ENCODE measurements around the gene OSBPL1A.

OSBPL1A gene

GRCh38 chr18:24397694-24398368 is at the start of gene OSBPL1A:
Gene OSBPL1A (minus strand): TSS chr18:24397824. CDS start chr18:24377533, 20,291 bp downstream.
- POLR2A ChIA-PET: interaction anchor here (0.7 to 2.8 kb wide), 11 partner anchors 9 to 91 kb away, joined by 3 to 19 read pairs (median 4); partner anchors contain the start of gene IMPACT
- DNase-seq (ENCODE audit: extremely low spot score): peak; percentile 98
- TF ChIP-seq FOXM1 (IDR thresholded peaks at IDR 0.05; ENCODE audit: borderline replicate concordance) (peak; percentile 22; the same call in 1 of the 2 replicates), ARNT (IDR thresholded peaks at IDR 0.05) (no peak), HDGF (IDR thresholded peaks at IDR 0.05; ENCODE audit: borderline replicate concordance) (peak; percentile 83; the same call in 1 of the 2 replicates), ZNF384 (IDR thresholded peaks at IDR 0.05) (no peak), LEF1 (IDR thresholded peaks at IDR 0.05; ENCODE audit: borderline replicate concordance) (no peak), SP1 (IDR thresholded peaks at IDR 0.05) (peak; percentile 92), FOXK2 (IDR thresholded peaks at IDR 0.05) (no peak)
- CTCF ChIA-PET: interaction anchor here (0.8 to 2.4 kb wide), 3 partner anchors 15 to 194 kb away, joined by 3 to 8 read pairs (median 6); no protein-coding TSS in a partner anchor

GRCh38 chr18:24446953-24447538 is 49.4 kb upstream of the OSBPL1A start:
- TF ChIP-seq ARNT (IDR thresholded peaks at IDR 0.05) (no peak), HDGF (IDR thresholded peaks at IDR 0.05; ENCODE audit: borderline replicate concordance) (no peak), NFRKB (IDR thresholded peaks at IDR 0.05) (no peak), L3MBTL2 (conservative IDR thresholded peaks at IDR 0.05) (no peak), CTBP1 (IDR thresholded peaks at IDR 0.05; ENCODE audit: borderline replicate concordance) (no peak), LEF1 (IDR thresholded peaks at IDR 0.05; ENCODE audit: borderline replicate concordance) (no peak), FOXM1 (IDR thresholded peaks at IDR 0.05; ENCODE audit: borderline replicate concordance) (no peak), SUZ12 (IDR thresholded peaks at IDR 0.05) (no peak), FOXK2 (IDR thresholded peaks at IDR 0.05) (no peak)
- ChIA-PET POLR2A (interaction anchor here (0.6 kb wide), 1 partner anchor 20 kb away, joined by 3 read pairs; the partner anchor contains the start of gene IMPACT), CTCF (interaction anchor here (0.7 to 1.4 kb wide), 3 partner anchors 14 to 45 kb away, joined by 3 to 6 read pairs (median 5); no protein-coding TSS in a partner anchor)
- DNase-seq (ENCODE audit: extremely low spot score): no peak

GRCh38 chr18:24446453-24446852 is 48.8 kb upstream of the OSBPL1A start:
- CTCF ChIA-PET: interaction anchor here (1.2 to 1.4 kb wide), 2 partner anchors 13 to 43 kb away, joined by 5 to 6 read pairs; no protein-coding TSS in a partner anchor
- POLR2A ChIA-PET: interaction anchor here (0.6 kb wide), 1 partner anchor 20 kb away, joined by 3 read pairs; the partner anchor contains the start of gene IMPACT
- TF ChIP-seq TARDBP (IDR thresholded peaks at IDR 0.05) (no peak), ELF4 (IDR thresholded peaks at IDR 0.05) (no peak), FOXK2 (IDR thresholded peaks at IDR 0.05) (no peak), PKNOX1 (IDR thresholded peaks at IDR 0.05) (no peak), SUZ12 (IDR thresholded peaks at IDR 0.05) (no peak), L3MBTL2 (conservative IDR thresholded peaks at IDR 0.05) (no peak), FOXM1 (IDR thresholded peaks at IDR 0.05; ENCODE audit: borderline replicate concordance) (no peak), CTBP1 (IDR thresholded peaks at IDR 0.05; ENCODE audit: borderline replicate concordance) (no peak), LEF1 (IDR thresholded peaks at IDR 0.05; ENCODE audit: borderline replicate concordance) (no peak), HDGF (IDR thresholded peaks at IDR 0.05; ENCODE audit: borderline replicate concordance) (no peak), ZNF384 (IDR thresholded peaks at IDR 0.05) (no peak), FOXA1 (IDR thresholded peaks at IDR 0.05) (no peak), SP1 (IDR thresholded peaks at IDR 0.05) (no peak), BHLHE40 (IDR thresholded peaks at IDR 0.05; ENCODE audit: borderline replicate concordance) (no peak), NFRKB (IDR thresholded peaks at IDR 0.05) (no peak), ARNT (IDR thresholded peaks at IDR 0.05) (no peak)
- DNase-seq (ENCODE audit: extremely low spot score): no peak

GRCh38 chr18:24443870-24444269 is 46.2 kb upstream of the OSBPL1A start:
- POLR2A ChIA-PET: interaction anchor here (1.1 to 1.7 kb wide), 2 partner anchors 8 to 17 kb away, joined by 3 to 6 read pairs; partner anchors contain the start of gene IMPACT
- CTCF ChIA-PET: interaction anchor here (0.7 kb wide), 1 partner anchor 16 kb away, joined by 3 read pairs; no protein-coding TSS in a partner anchor

GRCh38 chr18:24436939-24437338 is 39.3 kb upstream of the OSBPL1A start:
- TF ChIP-seq HDGF (IDR thresholded peaks at IDR 0.05; ENCODE audit: borderline replicate concordance) (no peak), FOXM1 (IDR thresholded peaks at IDR 0.05; ENCODE audit: borderline replicate concordance) (no peak)
- ChIA-PET POLR2A (interaction anchor here (1.5 kb wide), 1 partner anchor 10 kb away, joined by 7 read pairs; the partner anchor contains the start of gene IMPACT), CTCF (no interaction called here)
- DNase-seq (ENCODE audit: extremely low spot score): no peak

More at GRCh38 chr18:24443870-24444269, 46.2 kb upstream of the OSBPL1A start:
- no peak for DNase-seq (ENCODE audit: extremely low spot score)
- TF ChIP-seq TARDBP (IDR thresholded peaks at IDR 0.05) (no peak), FOXA1 (IDR thresholded peaks at IDR 0.05) (no peak), SP1 (IDR thresholded peaks at IDR 0.05) (no peak), HDGF (IDR thresholded peaks at IDR 0.05; ENCODE audit: borderline replicate concordance) (no peak), L3MBTL2 (conservative IDR thresholded peaks at IDR 0.05) (no peak), BHLHE40 (IDR thresholded peaks at IDR 0.05; ENCODE audit: borderline replicate concordance) (no peak), ELF4 (IDR thresholded peaks at IDR 0.05) (no peak), ARNT (IDR thresholded peaks at IDR 0.05) (no peak), LEF1 (IDR thresholded peaks at IDR 0.05; ENCODE audit: borderline replicate concordance) (no peak), FOXM1 (IDR thresholded peaks at IDR 0.05; ENCODE audit: borderline replicate concordance) (no peak), FOXK2 (IDR thresholded peaks at IDR 0.05) (no peak), PKNOX1 (IDR thresholded peaks at IDR 0.05) (no peak), SUZ12 (IDR thresholded peaks at IDR 0.05) (no peak), CTBP1 (IDR thresholded peaks at IDR 0.05; ENCODE audit: borderline replicate concordance) (no peak)

GRCh38 chr18:24432618-24433017 is 35.0 kb upstream of the OSBPL1A start:
- DNase-seq (ENCODE audit: extremely low spot score): no peak
- POLR2A ChIA-PET: no interaction called here
- CTCF ChIA-PET: no interaction called here
- TF ChIP-seq TARDBP (IDR thresholded peaks at IDR 0.05) (no peak), ELF4 (IDR thresholded peaks at IDR 0.05) (no peak), ZNF384 (IDR thresholded peaks at IDR 0.05) (no peak)
